ENCODE data around the gene ERP44.

The ERP44 gene

DNA sequence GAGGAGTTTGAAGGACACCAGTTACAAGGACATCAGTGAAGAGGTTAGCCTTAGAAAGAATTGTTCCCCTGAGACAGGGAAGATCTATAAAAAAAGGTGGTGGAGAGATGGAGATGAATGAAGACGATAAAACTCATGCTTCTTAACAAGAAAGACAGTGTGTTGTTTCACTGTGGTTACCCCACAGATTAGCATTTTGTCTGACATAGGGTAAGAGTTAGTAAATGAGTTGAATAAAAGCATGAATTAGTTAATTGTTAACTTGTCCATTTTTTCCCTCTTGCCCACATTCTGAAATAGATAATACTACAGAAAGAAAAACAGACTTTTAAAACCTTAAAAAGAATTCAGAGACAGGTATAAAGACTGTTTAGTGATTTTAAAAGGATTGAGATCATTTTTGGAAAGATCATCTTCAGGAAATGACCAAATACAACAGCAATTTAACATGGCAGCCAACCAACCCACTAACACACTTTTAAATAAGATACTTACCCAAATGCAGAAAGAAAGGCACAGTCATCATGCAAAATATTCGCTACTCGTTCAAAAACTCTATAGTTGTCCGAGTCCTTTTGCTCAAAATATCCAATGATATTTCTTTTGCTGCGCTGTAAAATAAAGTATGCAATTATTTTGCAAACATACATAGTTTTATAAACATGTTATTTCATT, 78.5 kb downstream of the ERP44 start:
- Histone ChIP-seq H3K27ac (ENCODE audit: low read length) (no peak overlapping the region), H3K27me3 (replicated peaks; ENCODE audit: insufficient read depth, low read length) (no peaks in the 10 kb centered on the region), H3F3A (ENCODE audit: insufficient read depth, low read length) (no peaks in the 10 kb centered on the region), H3K4me3 (ENCODE audit: low read length) (no peak overlapping the region), H3K9ac (ENCODE audit: low read length) (no peak overlapping the region), H3K9me3 (replicated peaks; ENCODE audit: insufficient read depth, low read length) (no peaks in the 10 kb centered on the region), H4K20me1 (ENCODE audit: insufficient read depth, low read length) (no peaks in the 10 kb centered on the region), H3K4me2 (ENCODE audit: low read depth, low read length) (no peak overlapping the region), H3K9me2 (replicated peaks; ENCODE audit: insufficient read depth, low read length) (no peaks in the 10 kb centered on the region), H3K4me1 (ENCODE audit: low read length) (no peaks in the 10 kb centered on the region), H3K79me2 (ENCODE audit: low read length) (peaks cover 6% of the 10 kb centered on the region; the same call in 1 of the 2 replicates), H2AFZ (ENCODE audit: low read length) (no peak overlapping the region), H3K36me3 (replicated peaks; ENCODE audit: insufficient read depth, low read length) (no peaks in the 10 kb centered on the region)
- TF ChIP-seq, protein P1, sequence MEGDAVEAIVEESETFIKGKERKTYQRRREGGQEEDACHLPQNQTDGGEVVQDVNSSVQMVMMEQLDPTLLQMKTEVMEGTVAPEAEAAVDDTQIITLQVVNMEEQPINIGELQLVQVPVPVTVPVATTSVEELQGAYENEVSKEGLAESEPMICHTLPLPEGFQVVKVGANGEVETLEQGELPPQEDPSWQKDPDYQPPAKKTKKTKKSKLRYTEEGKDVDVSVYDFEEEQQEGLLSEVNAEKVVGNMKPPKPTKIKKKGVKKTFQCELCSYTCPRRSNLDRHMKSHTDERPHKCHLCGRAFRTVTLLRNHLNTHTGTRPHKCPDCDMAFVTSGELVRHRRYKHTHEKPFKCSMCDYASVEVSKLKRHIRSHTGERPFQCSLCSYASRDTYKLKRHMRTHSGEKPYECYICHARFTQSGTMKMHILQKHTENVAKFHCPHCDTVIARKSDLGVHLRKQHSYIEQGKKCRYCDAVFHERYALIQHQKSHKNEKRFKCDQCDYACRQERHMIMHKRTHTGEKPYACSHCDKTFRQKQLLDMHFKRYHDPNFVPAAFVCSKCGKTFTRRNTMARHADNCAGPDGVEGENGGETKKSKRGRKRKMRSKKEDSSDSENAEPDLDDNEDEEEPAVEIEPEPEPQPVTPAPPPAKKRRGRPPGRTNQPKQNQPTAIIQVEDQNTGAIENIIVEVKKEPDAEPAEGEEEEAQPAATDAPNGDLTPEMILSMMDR (IDR thresholded peaks at IDR 0.05; ENCODE audit: low read length), result no peak
- TF ChIP-seq EZH2phosphoT487 (IDR thresholded peaks at IDR 0.05; ENCODE audit: low read length), result no peak
- TF ChIP-seq EZH2 (optimal IDR thresholded peaks at IDR 0.05; ENCODE audit: low read depth, low read length), result no peak
- DNase-seq, result no peak

DNA sequence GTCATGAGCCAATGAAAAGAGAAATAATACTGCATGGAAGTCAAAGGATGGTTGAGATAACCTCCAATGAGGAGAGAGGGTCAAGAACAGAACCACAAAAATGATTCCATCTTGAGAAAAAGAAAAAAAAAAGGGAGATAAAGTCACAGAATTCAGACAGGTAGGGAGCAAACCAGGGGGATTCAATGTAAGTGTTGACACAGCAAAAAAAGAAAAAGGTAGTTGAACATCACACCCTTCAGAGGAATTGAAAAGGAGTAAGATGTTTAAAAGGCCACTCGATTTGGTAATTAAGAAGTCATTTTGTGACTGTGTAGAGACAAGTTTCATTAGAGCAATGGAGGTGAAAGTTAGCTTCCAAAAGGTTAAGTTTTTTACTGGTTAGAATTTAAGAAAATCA, 79.3 kb downstream of the ERP44 start:
- no peaks in the 10 kb centered on the region for H3K36me3 ChIP-seq (replicated peaks; ENCODE audit: insufficient read depth, low read length)
- TF ChIP-seq EZH2 (optimal IDR thresholded peaks at IDR 0.05; ENCODE audit: low read depth, low read length), result no peak
- TF ChIP-seq EZH2phosphoT487 (IDR thresholded peaks at IDR 0.05; ENCODE audit: low read length), result no peak
- TF ChIP-seq, protein P1 (IDR thresholded peaks at IDR 0.05; ENCODE audit: low read length), result no peak

DNA sequence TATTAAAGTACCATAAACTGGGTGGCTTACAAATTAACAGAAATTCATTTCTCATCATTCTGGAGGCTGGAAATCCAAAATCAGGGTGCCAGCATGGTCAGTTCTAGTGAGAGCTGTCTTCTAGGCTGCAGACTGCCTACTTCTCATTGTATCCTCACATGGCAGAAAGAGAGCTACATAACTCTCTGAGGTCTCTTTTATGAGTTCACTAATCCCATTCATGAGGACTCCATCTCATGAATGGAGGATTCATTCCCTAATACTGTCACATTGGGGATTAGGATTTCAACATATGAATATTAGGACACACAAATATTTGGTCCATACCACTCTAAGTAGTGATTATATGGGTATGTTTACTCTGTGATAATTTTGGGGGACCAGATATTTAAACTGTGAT, 84.0 kb downstream of the ERP44 start:
- no peak overlapping the region for H3K4me2 ChIP-seq (ENCODE audit: low read depth, low read length)
- no peaks in the 10 kb centered on the region for H3K9me2 ChIP-seq (replicated peaks; ENCODE audit: insufficient read depth, low read length)
- no peak for TF ChIP-seq EZH2 (optimal IDR thresholded peaks at IDR 0.05; ENCODE audit: low read depth, low read length)
- TF ChIP-seq, protein P1 (IDR thresholded peaks at IDR 0.05; ENCODE audit: low read length), result no peak
- TF ChIP-seq EZH2phosphoT487 (IDR thresholded peaks at IDR 0.05; ENCODE audit: low read length), result no peak
- H3K4me1 ChIP-seq (ENCODE audit: low read length), result no peaks in the 10 kb centered on the region
- H3K4me3 ChIP-seq (ENCODE audit: low read length), result no peak overlapping the region
- H3K79me2 ChIP-seq (ENCODE audit: low read length), result 0 out of 2 replicates have a peak, but pooled peaks cover 3% of the 10 kb centered on the region
- no peak overlapping the region for H3K9ac ChIP-seq (ENCODE audit: low read length)
- H4K20me1 ChIP-seq (ENCODE audit: insufficient read depth, low read length), result no peaks in the 10 kb centered on the region
- no peak for DNase-seq
- H3K27ac ChIP-seq (ENCODE audit: low read length), result no peak overlapping the region
- no peak overlapping the region for H2AFZ ChIP-seq (ENCODE audit: low read length)
- no peaks in the 10 kb centered on the region for H3K27me3 ChIP-seq (replicated peaks; ENCODE audit: insufficient read depth, low read length)
- no peaks in the 10 kb centered on the region for H3F3A ChIP-seq (ENCODE audit: insufficient read depth, low read length)
- H3K36me3 ChIP-seq (replicated peaks; ENCODE audit: insufficient read depth, low read length), result no peaks in the 10 kb centered on the region
- H3K9me3 ChIP-seq (replicated peaks; ENCODE audit: insufficient read depth, low read length), result no peaks in the 10 kb centered on the region

More for the DNA sequence above, 79.3 kb downstream of the ERP44 start:
- no peaks in the 10 kb centered on the region for H3K9me3 ChIP-seq (replicated peaks; ENCODE audit: insufficient read depth, low read length)
- H2AFZ ChIP-seq (ENCODE audit: low read length), result no peak overlapping the region
- no peak overlapping the region for H3K9ac ChIP-seq (ENCODE audit: low read length)
- no peaks in the 10 kb centered on the region for H4K20me1 ChIP-seq (ENCODE audit: insufficient read depth, low read length)
- H3K9me2 ChIP-seq (replicated peaks; ENCODE audit: insufficient read depth, low read length), result no peaks in the 10 kb centered on the region
- H3K4me1 ChIP-seq (ENCODE audit: low read length), result no peaks in the 10 kb centered on the region
- no peak overlapping the region for H3K4me2 ChIP-seq (ENCODE audit: low read depth, low read length)
- H3K4me3 ChIP-seq (ENCODE audit: low read length), result no peak overlapping the region
- no peaks in the 10 kb centered on the region for H3K79me2 ChIP-seq (ENCODE audit: low read length)
- no peak for DNase-seq
- no peaks in the 10 kb centered on the region for H3K27me3 ChIP-seq (replicated peaks; ENCODE audit: insufficient read depth, low read length)
- H3K27ac ChIP-seq (ENCODE audit: low read length), result no peak overlapping the region
- no peaks in the 10 kb centered on the region for H3F3A ChIP-seq (ENCODE audit: insufficient read depth, low read length)
